Inferior parietal cortex (tissue), 1 donor: ENCODE results near the gene ZNF581.

Source experiments
- DNase-seq: peaks from one replicate; pipeline ENCODE4 v3.0.0-alpha.2; 2016; ENCODE audit errors: extremely low spot score

The ZNF581 gene

GRCh38 chr19:55648585-55649267, 5.3 kb downstream of the ZNF581 start:
- DNase-seq, result no peak

GRCh38 chr19:55649268-55650125, 6.0 kb downstream of the ZNF581 start:
- DNase-seq, result no peak

GRCh38 chr19:55650126-55650557, 6.7 kb downstream of the ZNF581 start:
- no peak for DNase-seq

GRCh38 chr19:55650602-55651230, 7.3 kb downstream of the ZNF581 start:
- DNase-seq, result no peak

GRCh38 chr19:55651236-55651635, 7.8 kb downstream of the ZNF581 start:
- no peak for DNase-seq

GRCh38 chr19:55652311-55653128, 9.1 kb downstream of the ZNF581 start:
- no peak for DNase-seq

- DNase-seq, result peak; percentile 99
Measured at GRCh38 chr19:55653651-55654322, 10.3 kb downstream of the ZNF581 start.

- peak; percentile 99 for DNase-seq
Measured at GRCh38 chr19:55654323-55654867, 10.9 kb downstream of the ZNF581 start.

GRCh38 chr19:55654868-55655647, 11.6 kb downstream of the ZNF581 start, which contains the start of gene U2AF2:
U2AF2 (plus strand) TSS chr19:55655035; CDS start chr19:55655105, 70 bp downstream.
- peak; percentile 90 for DNase-seq

- DNase-seq, result no peak
Measured at GRCh38 chr19:55655648-55656040, 12.2 kb downstream of the ZNF581 start.

GRCh38 chr19:55656552-55656951, 13.1 kb downstream of the ZNF581 start:
- no peak for DNase-seq

GRCh38 chr19:55656988-55657747, 13.7 kb downstream of the ZNF581 start:
- no peak for DNase-seq

GRCh38 chr19:55658846-55659459, 15.5 kb downstream of the ZNF581 start:
- DNase-seq, result no peak

GRCh38 chr19:55659822-55660221, 16.4 kb downstream of the ZNF581 start:
- no peak for DNase-seq

GRCh38 chr19:55660404-55660803, 17.0 kb downstream of the ZNF581 start:
- DNase-seq, result no peak

GRCh38 chr19:55660991-55661390, 17.5 kb downstream of the ZNF581 start:
- no peak for DNase-seq

GRCh38 chr19:55661826-55662225, 18.4 kb downstream of the ZNF581 start:
- no peak for DNase-seq

- DNase-seq, result no peak
Measured at GRCh38 chr19:55663846-55664536, 20.5 kb downstream of the ZNF581 start.
